Endothelial cell (in vitro differentiated cells): ENCODE data around the gene KRT80. TPM values are rescaled to one million over a fixed set of nuclear protein-coding genes. Genes with fewer than 3 reads are reported as not detected.

Experiments
- DNase-seq: peaks from one replicate; pipeline ENCODE4 v3.0.0; 2021; ENCODE audit warnings: low spot score
- H3K27ac Mint-ChIP-seq: one replicate; pipeline ENCODE4 v1.8.0; 2021; ENCODE audit warnings: mixed read lengths, inconsistent platforms; ENCODE audit not compliant: unreplicated experiment
- H3K27me3 Mint-ChIP-seq: one replicate; pipeline ENCODE4 v1.8.0; 2021; ENCODE audit warnings: mild to moderate bottlenecking, moderate library complexity, mixed read lengths, inconsistent platforms; ENCODE audit not compliant: unreplicated experiment
- H3K36me3 Mint-ChIP-seq: one replicate; pipeline ENCODE4 v1.8.0; 2021; ENCODE audit warnings: mild to moderate bottlenecking, low read depth, mixed read lengths, inconsistent platforms; ENCODE audit not compliant: unreplicated experiment
- H3K4me1 Mint-ChIP-seq: one replicate; pipeline ENCODE4 v1.8.0; 2021; ENCODE audit warnings: mild to moderate bottlenecking, mixed read lengths, inconsistent platforms; ENCODE audit not compliant: unreplicated experiment
- H3K4me3 Mint-ChIP-seq: one replicate; pipeline ENCODE4 v1.8.0; 2021; ENCODE audit warnings: mild to moderate bottlenecking, mixed read lengths, inconsistent platforms; ENCODE audit not compliant: unreplicated experiment
- H3K9me3 Mint-ChIP-seq: one replicate; pipeline ENCODE4 v1.8.0; 2021; ENCODE audit warnings: mixed read lengths, inconsistent platforms; ENCODE audit not compliant: unreplicated experiment
- total RNA-seq: library from RNA; stranded (reverse); fragmentation: NEBNext Ultra II Directional; extraction: Animal tissue kit (Norgen Biotek cat#: 25700); gene quantifications from one replicate; pipeline ENCODE4 v1.2.1, GENCODE V29; 2021; ENCODE audit not compliant: unreplicated experiment
- TF ChIP-seq, protein P1 (sequence below): fragments of 200-600 bp; sonication (generic); IDR thresholded peaks from one replicate; pipeline ENCODE4 v1.5.0; 2021; ENCODE audit warnings: antibody characterized with exemption; ENCODE audit not compliant: unreplicated experiment

The KRT80 gene
- total RNA-seq, 1 donor from 2014 or later, result 1.5 TPM

DNA sequence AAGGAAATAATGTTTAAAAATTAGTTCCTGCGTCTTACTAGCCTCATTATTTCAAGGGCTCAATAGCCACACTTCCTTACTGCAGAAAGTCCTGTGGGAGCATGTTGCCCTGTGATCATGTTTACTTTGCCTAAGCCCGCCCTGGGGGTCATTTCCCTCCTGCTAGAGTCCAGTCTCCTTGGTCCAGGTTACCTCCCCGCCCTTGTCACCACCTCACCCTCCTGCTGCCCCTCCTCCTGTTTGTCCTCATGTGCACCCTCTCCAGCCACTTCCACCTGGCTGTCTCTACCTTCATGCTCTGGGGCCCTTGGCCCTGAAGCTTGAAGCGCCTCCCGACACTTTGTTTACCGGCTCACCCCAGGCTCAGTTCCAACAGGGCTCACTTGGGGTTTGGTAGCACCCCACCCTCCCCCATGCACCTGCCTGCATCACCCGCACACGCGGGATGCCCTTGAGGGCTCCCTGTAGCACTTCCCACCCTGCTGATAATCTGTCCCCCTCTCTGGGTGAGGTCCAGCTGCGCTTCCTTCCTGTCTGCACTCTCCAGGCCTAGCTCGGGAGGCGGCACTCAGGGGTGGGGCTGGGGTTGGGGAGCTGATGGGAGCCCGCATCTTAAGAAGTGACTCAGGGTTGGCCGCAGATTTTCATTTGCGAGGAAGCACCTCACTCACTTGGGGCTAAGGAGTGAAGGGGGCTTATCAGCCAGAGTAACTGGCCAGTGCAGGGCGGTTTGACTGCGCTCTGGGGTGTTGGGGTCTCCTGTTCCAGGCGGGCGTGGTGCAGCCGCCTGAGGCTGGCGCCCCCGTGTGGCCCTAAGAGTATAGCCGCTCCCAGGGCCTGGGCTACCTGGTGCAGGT is 72.2 kb downstream of the KRT80 start:
- H3K9me3 Mint-ChIP-seq, result no peaks in the 10 kb centered on the region
- TF ChIP-seq, protein P1, sequence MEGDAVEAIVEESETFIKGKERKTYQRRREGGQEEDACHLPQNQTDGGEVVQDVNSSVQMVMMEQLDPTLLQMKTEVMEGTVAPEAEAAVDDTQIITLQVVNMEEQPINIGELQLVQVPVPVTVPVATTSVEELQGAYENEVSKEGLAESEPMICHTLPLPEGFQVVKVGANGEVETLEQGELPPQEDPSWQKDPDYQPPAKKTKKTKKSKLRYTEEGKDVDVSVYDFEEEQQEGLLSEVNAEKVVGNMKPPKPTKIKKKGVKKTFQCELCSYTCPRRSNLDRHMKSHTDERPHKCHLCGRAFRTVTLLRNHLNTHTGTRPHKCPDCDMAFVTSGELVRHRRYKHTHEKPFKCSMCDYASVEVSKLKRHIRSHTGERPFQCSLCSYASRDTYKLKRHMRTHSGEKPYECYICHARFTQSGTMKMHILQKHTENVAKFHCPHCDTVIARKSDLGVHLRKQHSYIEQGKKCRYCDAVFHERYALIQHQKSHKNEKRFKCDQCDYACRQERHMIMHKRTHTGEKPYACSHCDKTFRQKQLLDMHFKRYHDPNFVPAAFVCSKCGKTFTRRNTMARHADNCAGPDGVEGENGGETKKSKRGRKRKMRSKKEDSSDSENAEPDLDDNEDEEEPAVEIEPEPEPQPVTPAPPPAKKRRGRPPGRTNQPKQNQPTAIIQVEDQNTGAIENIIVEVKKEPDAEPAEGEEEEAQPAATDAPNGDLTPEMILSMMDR, result peak; percentile 83
- peak; percentile 52 for DNase-seq
- H3K4me1 Mint-ChIP-seq, result peaks cover 21% of the 10 kb centered on the region
- H3K36me3 Mint-ChIP-seq, result no peaks in the 10 kb centered on the region
- H3K4me3 Mint-ChIP-seq, result no peak overlapping the region
- H3K27me3 Mint-ChIP-seq, result peaks cover 4% of the 10 kb centered on the region
- no peak overlapping the region for H3K27ac Mint-ChIP-seq

Other genes with a start within 250 kb of the KRT80 start
- gene ACVR1B, start 240.3 kb downstream of the KRT80 start, total RNA-seq, result 30.5 TPM
- 29.7 TPM for gene TAMALIN, start 185.1 kb downstream of the KRT80 start, total RNA-seq
- 1.0 TPM for gene NR4A1, start 140.6 kb downstream of the KRT80 start, total RNA-seq
- 30.6 TPM for gene ATG101, start 122.0 kb downstream of the KRT80 start, total RNA-seq
- gene SMIM41, start 112.3 kb downstream of the KRT80 start, total RNA-seq, result not detected
- gene KRT7, start 41.2 kb upstream of the KRT80 start, total RNA-seq, result not detected
- not detected for gene KRT86, start 82.6 kb upstream of the KRT80 start, total RNA-seq
- not detected for gene KRT81, start 99.5 kb upstream of the KRT80 start, total RNA-seq
- not detected for gene KRT83, start 129.4 kb upstream of the KRT80 start, total RNA-seq
- not detected for gene KRT85, start 175.5 kb upstream of the KRT80 start, total RNA-seq
- gene KRT84, start 193.6 kb upstream of the KRT80 start, total RNA-seq, result not detected
- gene KRT82, start 214.3 kb upstream of the KRT80 start, total RNA-seq, result not detected
- not detected for gene KRT75, start 242.4 kb upstream of the KRT80 start, total RNA-seq